Endothelial cell of umbilical vein (primary cell): ENCODE data around the gene TOB1.

Source experiments
- CTCF ChIP-seq, 2 donors: IDR thresholded peaks; 1 replicate in 1 of 2; 2 replicates in 1 of 2; pipeline ENCODE4 v1.5.1; 2011; ENCODE audit warnings: low read length in 2 of 2, mild to moderate bottlenecking in 2 of 2, moderate library complexity in 2 of 2, control low read depth in 1 of 2, inconsistent platforms in 1 of 2, low read depth in 1 of 2; ENCODE audit not compliant: insufficient read depth in 1 of 2; ENCODE audit errors: extremely low read depth in 1 of 2
- MAX ChIP-seq: IDR thresholded peaks from 2 replicates; pipeline ENCODE4 v1.6.1; 2011; ENCODE audit not compliant: insufficient read depth, insufficient read length
- MYC ChIP-seq: IDR thresholded peaks from one replicate; pipeline ENCODE4 v1.6.1; 2011; ENCODE audit warnings: mild to moderate bottlenecking, low read depth, low read length
- POLR2A ChIP-seq: IDR thresholded peaks from 2 replicates; pipeline ENCODE4 v1.6.1; 2012; ENCODE audit warnings: low read depth, mild to moderate bottlenecking, control low read depth, low read length

GRCh38 chr17:50824429-50824828 is 41.7 kb downstream of the TOB1 start:
- no peak for TF ChIP-seq MAX
- no peak for TF ChIP-seq MYC
- TF ChIP-seq CTCF (IDR thresholded peaks at IDR 0.05; ENCODE audit: extremely low read depth in 1 of 2, insufficient read depth in 1 of 2, low read depth in 1 of 2, low read length in 2 of 2), result no peak
- no peak for TF ChIP-seq POLR2A
